ENCODE results near the gene HARS1. TPM values are rescaled to one million over a fixed set of nuclear protein-coding genes. Genes with fewer than 3 reads are reported as not detected.
A peak's percentile ranks its signal among the peaks of the same experiment; 100 is the strongest.
"Not testable (repeated sequence)": the region's sequence is repeated elsewhere in the genome, so short reads cannot be mapped to it uniquely, and the experiment has no call there.

Gene HARS1
- polyA plus RNA-seq, 1 experiment, result 76.3 TPM

DNA sequence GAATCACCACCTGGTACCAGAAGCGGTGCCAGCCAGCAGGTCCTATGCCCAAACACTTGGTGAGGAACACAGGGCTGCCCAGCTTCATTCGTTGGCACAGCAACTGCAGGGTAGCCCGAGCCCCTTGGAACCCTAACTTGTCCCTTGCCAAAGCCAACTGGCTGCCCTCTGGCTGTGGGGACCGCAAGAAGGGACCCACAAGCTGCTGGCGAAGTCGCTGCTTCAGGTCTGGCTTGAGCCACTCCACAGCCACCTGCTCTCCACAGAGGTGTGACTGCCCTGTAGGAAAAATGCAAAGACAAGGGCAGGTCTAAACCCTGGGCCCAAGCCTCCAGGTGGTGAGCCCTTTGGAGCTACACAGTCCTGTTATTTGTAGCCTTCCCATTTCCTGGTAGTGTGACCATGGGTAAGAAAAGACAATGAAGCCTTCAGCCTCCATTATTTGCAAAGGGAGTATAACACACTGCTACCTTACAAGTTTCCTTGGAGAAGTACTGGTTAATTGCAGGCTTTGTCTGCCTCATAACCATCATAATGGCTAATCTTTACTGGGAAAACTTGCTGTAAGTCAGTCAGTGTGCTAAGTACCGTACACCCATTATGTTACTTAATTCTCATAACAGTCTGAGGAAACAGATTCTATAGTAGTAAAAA is 19.6 kb downstream of the HARS1 start:
- ChIA-PET POLR2A (no interaction called here), CTCF (no interaction called here)
- H3K4me3 ChIP-seq (ENCODE audit: low read depth, low read length), result no peak overlapping the region
- H3K36me3 ChIP-seq (ENCODE audit: control insufficient read depth, insufficient read depth, low read length), result peaks cover 35% of the 10 kb centered on the region
- H3K27me3 ChIP-seq (ENCODE audit: control insufficient read depth, insufficient read depth, low read length), result no peaks in the 10 kb centered on the region
- TF ChIP-seq, protein P1, sequence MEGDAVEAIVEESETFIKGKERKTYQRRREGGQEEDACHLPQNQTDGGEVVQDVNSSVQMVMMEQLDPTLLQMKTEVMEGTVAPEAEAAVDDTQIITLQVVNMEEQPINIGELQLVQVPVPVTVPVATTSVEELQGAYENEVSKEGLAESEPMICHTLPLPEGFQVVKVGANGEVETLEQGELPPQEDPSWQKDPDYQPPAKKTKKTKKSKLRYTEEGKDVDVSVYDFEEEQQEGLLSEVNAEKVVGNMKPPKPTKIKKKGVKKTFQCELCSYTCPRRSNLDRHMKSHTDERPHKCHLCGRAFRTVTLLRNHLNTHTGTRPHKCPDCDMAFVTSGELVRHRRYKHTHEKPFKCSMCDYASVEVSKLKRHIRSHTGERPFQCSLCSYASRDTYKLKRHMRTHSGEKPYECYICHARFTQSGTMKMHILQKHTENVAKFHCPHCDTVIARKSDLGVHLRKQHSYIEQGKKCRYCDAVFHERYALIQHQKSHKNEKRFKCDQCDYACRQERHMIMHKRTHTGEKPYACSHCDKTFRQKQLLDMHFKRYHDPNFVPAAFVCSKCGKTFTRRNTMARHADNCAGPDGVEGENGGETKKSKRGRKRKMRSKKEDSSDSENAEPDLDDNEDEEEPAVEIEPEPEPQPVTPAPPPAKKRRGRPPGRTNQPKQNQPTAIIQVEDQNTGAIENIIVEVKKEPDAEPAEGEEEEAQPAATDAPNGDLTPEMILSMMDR (IDR thresholded peaks at IDR 0.05; ENCODE audit: insufficient read depth, low read depth, low read length), result no peak
- no peak for DNase-seq (ENCODE audit: low read depth)

GRCh38 chr5:140671035-140671434 is 20.1 kb downstream of the HARS1 start:
- CTCF ChIA-PET; DNase-seq (ENCODE audit: low read depth); H3K27me3 ChIP-seq (ENCODE audit: control insufficient read depth, insufficient read depth, low read length); H3K4me3 ChIP-seq (ENCODE audit: low read depth, low read length); POLR2A ChIA-PET: not testable (repeated sequence)
- peaks cover 32% of the 10 kb centered on the region for H3K36me3 ChIP-seq (ENCODE audit: control insufficient read depth, insufficient read depth, low read length)

- Histone ChIP-seq H3K27me3 (ENCODE audit: control insufficient read depth, insufficient read depth, low read length) (no peaks in the 10 kb centered on the region), H3K4me3 (ENCODE audit: low read depth, low read length) (peak within 1 kb of the TSS; percentile 80), H3K36me3 (ENCODE audit: control insufficient read depth, insufficient read depth, low read length) (peaks cover 31% of the 10 kb centered on the region)
- DNase-seq (ENCODE audit: low read depth), result peak; percentile 66
- TF ChIP-seq, protein P1 (IDR thresholded peaks at IDR 0.05; ENCODE audit: insufficient read depth, low read depth, low read length), result no peak
- CTCF ChIA-PET, result interaction anchor here (0.9 to 2.2 kb wide), 5 partner anchors 10 to 312 kb away, joined by 3 to 7 read pairs (median 3); partner anchors contain the start of genes IK and NDUFA2
- POLR2A ChIA-PET, result interaction anchor here (0.6 to 0.8 kb wide), 2 partner anchors 17 to 262 kb away, joined by 4 to 6 read pairs; partner anchors contain the start of genes IK and NDUFA2
These were observed 26.6 kb downstream of the HARS1 start, which contains the start of gene WDR55 for GRCh38 chr5:140664359-140665119. Gene WDR55, plus strand, starts transcription at chr5:140664904. Its CDS starts 9 bp downstream, at chr5:140664913.

- TF ChIP-seq, protein P1 (IDR thresholded peaks at IDR 0.05; ENCODE audit: insufficient read depth, low read depth, low read length), result no peak
- POLR2A ChIA-PET, result interaction anchor here (0.6 to 0.8 kb wide), 2 partner anchors 16 to 261 kb away, joined by 4 to 6 read pairs; partner anchors contain the start of genes IK and NDUFA2
- no peak for DNase-seq (ENCODE audit: low read depth)
- Histone ChIP-seq H3K27me3 (ENCODE audit: control insufficient read depth, insufficient read depth, low read length) (no peaks in the 10 kb centered on the region), H3K36me3 (ENCODE audit: control insufficient read depth, insufficient read depth, low read length) (peaks cover 30% of the 10 kb centered on the region), H3K4me3 (ENCODE audit: low read depth, low read length) (peak overlapping the region; percentile 80)
- CTCF ChIA-PET, result interaction anchor here (0.9 to 2.2 kb wide), 3 partner anchors 11 to 29 kb away, joined by 3 to 7 read pairs (median 4); partner anchors contain the start of genes IK and NDUFA2
These were observed 27.2 kb downstream of the HARS1 start for GRCh38 chr5:140664030-140664358.

DNA sequence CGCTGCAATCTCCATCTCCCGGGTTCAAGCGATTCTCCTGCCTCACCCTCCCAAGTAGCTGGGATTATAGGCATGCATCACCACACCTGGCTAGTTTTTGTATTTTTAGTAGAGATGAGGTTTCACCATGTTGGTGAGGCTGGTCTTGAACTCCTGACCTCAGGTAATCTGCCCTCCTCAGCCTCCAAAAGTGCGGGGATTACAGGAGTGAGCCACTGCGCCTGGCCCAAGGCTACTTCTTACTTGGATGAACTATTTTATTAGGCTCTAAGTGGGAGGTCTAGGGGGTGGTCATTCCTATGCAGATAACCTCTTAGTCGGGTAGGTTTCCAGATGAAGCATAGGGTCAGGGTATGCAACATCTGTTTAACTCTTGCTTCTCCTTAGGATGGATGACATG is 30.8 kb downstream of the HARS1 start:
- DNase-seq (ENCODE audit: low read depth); H3K27me3 ChIP-seq (ENCODE audit: control insufficient read depth, insufficient read depth, low read length); CTCF ChIA-PET; POLR2A ChIA-PET; H3K4me3 ChIP-seq (ENCODE audit: low read depth, low read length): not testable (repeated sequence)
- peaks cover 33% of the 10 kb centered on the region for H3K36me3 ChIP-seq (ENCODE audit: control insufficient read depth, insufficient read depth, low read length)

GRCh38 chr5:140658870-140659269 is 32.3 kb downstream of the HARS1 start:
- ChIA-PET POLR2A (no interaction called here), CTCF (no interaction called here)
- DNase-seq (ENCODE audit: low read depth), result no peak
- Histone ChIP-seq H3K4me3 (ENCODE audit: low read depth, low read length) (no peak overlapping the region), H3K27me3 (ENCODE audit: control insufficient read depth, insufficient read depth, low read length) (no peaks in the 10 kb centered on the region), H3K36me3 (ENCODE audit: control insufficient read depth, insufficient read depth, low read length) (peaks cover 35% of the 10 kb centered on the region)
- TF ChIP-seq, protein P1 (IDR thresholded peaks at IDR 0.05; ENCODE audit: insufficient read depth, low read depth, low read length), result no peak

Data from BJ (cell line).